ENCODE results near the gene PRRC2A. TPM values are rescaled to one million over a fixed set of nuclear protein-coding genes. Genes with fewer than 3 reads are reported as not detected.

PRRC2A gene
- total RNA-seq, 1 experiment from 2014 or later, result 383 TPM

- no peak overlapping the region for H2BK5ac ChIP-seq (ENCODE audit: insufficient read length, low read length)
- H2BK15ac ChIP-seq (ENCODE audit: low read depth, low read length), result no peak overlapping the region
- peak overlapping the region; percentile 96 for H3K4me2 ChIP-seq (ENCODE audit: insufficient read depth, insufficient read length, low read length)
- H4K8ac ChIP-seq (replicated peaks; ENCODE audit: insufficient read length, low read depth, low read length), result no peak overlapping the region
- H3K79me1 ChIP-seq (ENCODE audit: insufficient read depth, low read depth, low read length, poor library complexity, severe bottlenecking), result peaks cover 20% of the 10 kb centered on the region
- H3K56ac ChIP-seq (ENCODE audit: insufficient read length, low read depth, low read length), result no peak overlapping the region
- H3K23ac ChIP-seq (ENCODE audit: insufficient read length, low read depth, low read length), result no peak overlapping the region
- peaks cover 26% of the 10 kb centered on the region for H3K23me2 ChIP-seq (ENCODE audit: insufficient read length, low read depth, low read length, poor library complexity, severe bottlenecking)
- no peak overlapping the region for H2AFZ ChIP-seq (ENCODE audit: low read length)
- H3K9me3 Mint-ChIP-seq, result no peaks in the 10 kb centered on the region
- H3K4me1 Mint-ChIP-seq, result peaks cover 35 to 51% of the 10 kb centered on the region in 2 experiments
- H3K4ac ChIP-seq (ENCODE audit: low read depth, low read length), result no peak overlapping the region
- no peaks in the 10 kb centered on the region for H4K20me1 ChIP-seq (ENCODE audit: control insufficient read depth, insufficient read depth, insufficient read length)
- no peak overlapping the region for H4K91ac ChIP-seq (ENCODE audit: insufficient read length, low read depth, low read length)
- H3K27me3 ChIP-seq (ENCODE audit: insufficient read depth, low read length), result no peaks in the 10 kb centered on the region
- no peak overlapping the region for H3T11ph ChIP-seq (ENCODE audit: low read length)
- TF ChIP-seq CTCF (conservative IDR thresholded peaks at IDR 0.05), result no peak
- no peaks in the 10 kb centered on the region; the same call in 1 of the 2 replicates for H3K27me3 Mint-ChIP-seq (ENCODE audit: low read depth)
- H2AK5ac ChIP-seq (ENCODE audit: insufficient read length, low read length), result no peak overlapping the region
- H3K9me3 ChIP-seq (ENCODE audit: control insufficient read depth, low read depth, low read length), result no peaks in the 10 kb centered on the region
- H4K5ac ChIP-seq (ENCODE audit: insufficient read length, low read depth, low read length), result no peak overlapping the region
- H3K27ac Mint-ChIP-seq, result peak overlapping the region in 1 of 3 experiments; percentile 99; a peak in 2 of 7 replicates
- DNase-seq, result no peak
- H3K14ac ChIP-seq (ENCODE audit: insufficient read depth, low read length), result no peak overlapping the region
- H3K9ac ChIP-seq (ENCODE audit: extremely low read depth, insufficient read length, low read length), result no peak overlapping the region
- H3K27ac ChIP-seq (ENCODE audit: insufficient read length, low read depth, low read length), result no peak overlapping the region
- peaks cover 10% of the 10 kb centered on the region; the same call in 1 of the 2 replicates for H3K79me2 ChIP-seq (ENCODE audit: insufficient read depth, low read length)
- H3K4me1 ChIP-seq (ENCODE audit: insufficient read depth, low read length), result no peaks in the 10 kb centered on the region
- no CpG with 5 or more reads among the region's 9 CpGs for WGBS (ENCODE audit: extremely low coverage, insufficient read length, low lambda C conversion rate)
- no peak overlapping the region for H2BK120ac ChIP-seq (ENCODE audit: low read depth, low read length, poor library complexity, severe bottlenecking)
- no peak overlapping the region for H2BK20ac ChIP-seq (ENCODE audit: low read depth, low read length, poor library complexity, severe bottlenecking)
- H3K4me3 Mint-ChIP-seq, result peak overlapping the region; percentile 99
- H3K18ac ChIP-seq (ENCODE audit: insufficient read length, low read depth, low read length), result no peak overlapping the region
- H3K36me3 Mint-ChIP-seq (ENCODE audit: insufficient read depth in 1 of 3, low read depth in 3 of 3), result peaks cover 37 to 63% (median 49%) of the 10 kb centered on the region in 3 experiments
- H2BK12ac ChIP-seq (ENCODE audit: insufficient read length, low read depth, low read length), result no peak overlapping the region
Measured at GRCh38 chr6:31663126-31663960, 42.8 kb downstream of the PRRC2A start.

Measured in H9 (cell line).